Glutamatergic neuron (in vitro differentiated cells): ENCODE data around the gene SAMD14. TPM values are rescaled to one million over a fixed set of nuclear protein-coding genes. Genes with fewer than 3 reads are reported as not detected.

Experiments used
- DNase-seq: peaks from one replicate; pipeline ENCODE4 v3.0.0; 2022
- H3K27ac Mint-ChIP-seq: one replicate; pipeline ENCODE4 v1.8.0; 2020; ENCODE audit warnings: mild to moderate bottlenecking, mixed read lengths, inconsistent platforms; ENCODE audit not compliant: unreplicated experiment
- H3K27me3 Mint-ChIP-seq: one replicate; pipeline ENCODE4 v1.8.0; 2020; ENCODE audit warnings: mild to moderate bottlenecking, moderate library complexity, mixed read lengths, inconsistent platforms; ENCODE audit not compliant: unreplicated experiment
- H3K36me3 Mint-ChIP-seq: one replicate; pipeline ENCODE4 v1.8.0; 2020; ENCODE audit warnings: mild to moderate bottlenecking, mixed read lengths, inconsistent platforms; ENCODE audit not compliant: unreplicated experiment
- H3K4me1 Mint-ChIP-seq: one replicate; pipeline ENCODE4 v1.8.0; 2020; ENCODE audit warnings: mild to moderate bottlenecking, low read depth, mixed read lengths, inconsistent platforms; ENCODE audit not compliant: unreplicated experiment
- H3K4me3 Mint-ChIP-seq: one replicate; pipeline ENCODE4 v1.8.0; 2020; ENCODE audit warnings: mild to moderate bottlenecking, mixed read lengths, inconsistent platforms; ENCODE audit not compliant: unreplicated experiment
- H3K9me3 Mint-ChIP-seq: one replicate; pipeline ENCODE4 v1.8.0; 2020; ENCODE audit warnings: mild to moderate bottlenecking, moderate library complexity, mixed read lengths, inconsistent platforms; ENCODE audit not compliant: unreplicated experiment
- CTCF ChIP-seq: fragments of 200-600 bp; sonication (generic); IDR thresholded peaks from one replicate; pipeline ENCODE4 v1.5.0; 2021; ENCODE audit not compliant: partially characterized antibody, unreplicated experiment
- total RNA-seq: library from RNA; stranded (reverse); fragmentation: NEBNext Ultra II Directional; extraction: Animal tissue kit (Norgen Biotek cat#: 25700); gene quantifications from one replicate; pipeline ENCODE4 v1.2.1, GENCODE V29; 2021; ENCODE audit not compliant: unreplicated experiment

SAMD14 gene
- total RNA-seq, 1 donor from 2014 or later: 95.0 TPM

- Mint-ChIP-seq H3K36me3 (no peaks in the 10 kb centered on the region), H3K4me1 (peaks cover 17% of the 10 kb centered on the region), H3K4me3 (no peak overlapping the region), H3K9me3 (peaks cover 4% of the 10 kb centered on the region), H3K27me3 (peaks cover 13% of the 10 kb centered on the region), H3K27ac (no peak overlapping the region)
- no peak for TF ChIP-seq CTCF
- no peak for DNase-seq
These were observed 35.1 kb upstream of the SAMD14 start for GRCh38 chr17:50165066-50165465.

- Mint-ChIP-seq H3K27me3 (peaks cover 13% of the 10 kb centered on the region), H3K9me3 (peaks cover 5% of the 10 kb centered on the region), H3K4me1 (peaks cover 17% of the 10 kb centered on the region), H3K4me3 (no peak overlapping the region), H3K27ac (no peak overlapping the region), H3K36me3 (no peaks in the 10 kb centered on the region)
- no peak for TF ChIP-seq CTCF
- no peak for DNase-seq
These were observed 34.7 kb upstream of the SAMD14 start for GRCh38 chr17:50164697-50164988.

GRCh38 chr17:50163843-50164696 is 34.1 kb upstream of the SAMD14 start:
- peaks cover 5% of the 10 kb centered on the region for H3K9me3 Mint-ChIP-seq
- no peak overlapping the region for H3K27ac Mint-ChIP-seq
- no peak for TF ChIP-seq CTCF
- H3K36me3 Mint-ChIP-seq: no peaks in the 10 kb centered on the region
- peaks cover 17% of the 10 kb centered on the region for H3K4me1 Mint-ChIP-seq
- no peak overlapping the region for H3K4me3 Mint-ChIP-seq
- DNase-seq: no peak
- peaks cover 13% of the 10 kb centered on the region for H3K27me3 Mint-ChIP-seq

- Mint-ChIP-seq H3K36me3 (no peaks in the 10 kb centered on the region), H3K4me1 (peaks cover 14% of the 10 kb centered on the region), H3K9me3 (peaks cover 5% of the 10 kb centered on the region), H3K27ac (peak overlapping the region; percentile 100), H3K27me3 (peaks cover 11% of the 10 kb centered on the region), H3K4me3 (no peak overlapping the region)
- no peak for DNase-seq
- TF ChIP-seq CTCF: no peak
These were observed 32.7 kb upstream of the SAMD14 start for GRCh38 chr17:50162466-50163254.

- DNase-seq: no peak
- H3K27ac Mint-ChIP-seq: peak overlapping the region; percentile 100
- peak overlapping the region; percentile 86 for H3K4me3 Mint-ChIP-seq
These were observed 31.9 kb upstream of the SAMD14 start for GRCh38 chr17:50161911-50162288.

More at GRCh38 chr17:50161911-50162288, 31.9 kb upstream of the SAMD14 start:
- peaks cover 9% of the 10 kb centered on the region for H3K27me3 Mint-ChIP-seq
- H3K36me3 Mint-ChIP-seq: no peaks in the 10 kb centered on the region
- H3K4me1 Mint-ChIP-seq: peaks cover 14% of the 10 kb centered on the region
- H3K9me3 Mint-ChIP-seq: peaks cover 5% of the 10 kb centered on the region
- no peak for TF ChIP-seq CTCF
